RWPE2 (cell line): Measurements from ENCODE around the gene PTPRR.

Source experiments
- ATAC-seq: fragments of 200-7000 bp; cut with Tn5 transposase; 3 replicates; pipeline ENCODE4 v1.9.1; 2021; ENCODE audit warnings: low read depth
- DNase-seq: peaks from one replicate; pipeline ENCODE4 v3.0.0-alpha.2; 2020; ENCODE audit warnings: low spot score
- H3K27ac ChIP-seq: fragments of 450-650 bp; 2 replicates; pipeline ENCODE4 v1.5.1; 2017; ENCODE audit warnings: mild to moderate bottlenecking; ENCODE audit not compliant: poor library complexity, severe bottlenecking
- H3K27me3 ChIP-seq: fragments of 250-450 bp; sonication (Bioruptor Pico); 2 replicates; pipeline ENCODE4 v1.5.1; 2021; ENCODE audit warnings: mild to moderate bottlenecking, moderate library complexity; ENCODE audit not compliant: insufficient read depth, poor library complexity, severe bottlenecking
- H3K36me3 ChIP-seq: fragments of 250-450 bp; sonication (Bioruptor Pico); 2 replicates; pipeline ENCODE4 v1.5.1; 2020; ENCODE audit warnings: low read depth, mild to moderate bottlenecking, moderate library complexity
- H3K4me1 ChIP-seq: fragments of 250-450 bp; sonication (Bioruptor Pico); 2 replicates; pipeline ENCODE4 v1.5.1; 2021; ENCODE audit warnings: mild to moderate bottlenecking, moderate library complexity; ENCODE audit not compliant: insufficient read depth, poor library complexity, severe bottlenecking
- H3K4me3 ChIP-seq: fragments of 250-450 bp; sonication (Bioruptor Pico); 2 replicates; pipeline ENCODE4 v1.5.1; 2021; ENCODE audit warnings: mild to moderate bottlenecking, moderate library complexity; ENCODE audit not compliant: severe bottlenecking
- H3K9me3 ChIP-seq: fragments of 250-450 bp; sonication (Bioruptor Pico); 2 replicates; pipeline ENCODE4 v1.5.1; 2021; ENCODE audit warnings: mild to moderate bottlenecking, moderate library complexity; ENCODE audit not compliant: severe bottlenecking
- CTCF ChIP-seq: fragments of 450-650 bp; IDR thresholded peaks from one replicate; pipeline ENCODE4 v1.5.1; 2017; ENCODE audit warnings: mild to moderate bottlenecking, moderate library complexity; ENCODE audit not compliant: poor library complexity, severe bottlenecking

Gene PTPRR

DNA sequence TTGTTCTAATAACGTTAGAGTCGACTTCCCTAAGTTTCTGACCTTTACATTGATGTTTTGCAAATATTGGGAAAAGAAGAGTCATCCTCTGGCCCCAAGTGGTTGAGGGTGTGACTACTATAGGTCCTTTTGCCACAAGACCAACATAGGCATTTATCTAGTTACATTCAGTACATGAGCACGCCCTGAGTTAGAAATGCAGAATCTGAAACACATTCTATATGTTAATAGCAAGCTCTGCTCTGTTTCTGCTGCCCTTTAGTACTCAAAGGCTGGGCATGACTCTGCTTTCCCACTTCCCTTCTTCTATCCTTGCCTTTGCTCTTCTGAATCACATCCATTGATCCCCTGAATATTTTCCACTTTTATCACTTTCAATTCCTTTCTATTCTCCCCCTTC is 168.2 kb downstream of the PTPRR start:
- peaks cover 21% of the 10 kb centered on the region for H3K4me1 ChIP-seq
- ATAC-seq = no peak

GRCh38 chr12:70749931-70750330 is 170.6 kb downstream of the PTPRR start:
- no peak for ATAC-seq
- no peaks in the 10 kb centered on the region for H3K9me3 ChIP-seq
- H3K4me1 ChIP-seq = peaks cover 2% of the 10 kb centered on the region
- no peak for TF ChIP-seq CTCF
- no peak for DNase-seq
- no peaks in the 10 kb centered on the region for H3K27me3 ChIP-seq
- H3K4me3 ChIP-seq = no peak overlapping the region
- no peak overlapping the region for H3K27ac ChIP-seq
- no peaks in the 10 kb centered on the region for H3K36me3 ChIP-seq

More for the DNA sequence above, 168.2 kb downstream of the PTPRR start:
- DNase-seq = no peak
- Histone ChIP-seq H3K36me3 (no peaks in the 10 kb centered on the region), H3K27me3 (no peaks in the 10 kb centered on the region), H3K27ac (no peak overlapping the region), H3K9me3 (no peaks in the 10 kb centered on the region), H3K4me3 (no peak overlapping the region)
- no peak for TF ChIP-seq CTCF

- ATAC-seq = no peak
- Histone ChIP-seq H3K36me3 (no peaks in the 10 kb centered on the region), H3K27me3 (no peaks in the 10 kb centered on the region), H3K4me3 (no peak overlapping the region), H3K27ac (no peak overlapping the region), H3K4me1 (peaks cover 7% of the 10 kb centered on the region), H3K9me3 (no peaks in the 10 kb centered on the region)
- no peak for DNase-seq
- no peak for TF ChIP-seq CTCF
Observed at GRCh38 chr12:70748809-70749208, 171.7 kb downstream of the PTPRR start.

DNA sequence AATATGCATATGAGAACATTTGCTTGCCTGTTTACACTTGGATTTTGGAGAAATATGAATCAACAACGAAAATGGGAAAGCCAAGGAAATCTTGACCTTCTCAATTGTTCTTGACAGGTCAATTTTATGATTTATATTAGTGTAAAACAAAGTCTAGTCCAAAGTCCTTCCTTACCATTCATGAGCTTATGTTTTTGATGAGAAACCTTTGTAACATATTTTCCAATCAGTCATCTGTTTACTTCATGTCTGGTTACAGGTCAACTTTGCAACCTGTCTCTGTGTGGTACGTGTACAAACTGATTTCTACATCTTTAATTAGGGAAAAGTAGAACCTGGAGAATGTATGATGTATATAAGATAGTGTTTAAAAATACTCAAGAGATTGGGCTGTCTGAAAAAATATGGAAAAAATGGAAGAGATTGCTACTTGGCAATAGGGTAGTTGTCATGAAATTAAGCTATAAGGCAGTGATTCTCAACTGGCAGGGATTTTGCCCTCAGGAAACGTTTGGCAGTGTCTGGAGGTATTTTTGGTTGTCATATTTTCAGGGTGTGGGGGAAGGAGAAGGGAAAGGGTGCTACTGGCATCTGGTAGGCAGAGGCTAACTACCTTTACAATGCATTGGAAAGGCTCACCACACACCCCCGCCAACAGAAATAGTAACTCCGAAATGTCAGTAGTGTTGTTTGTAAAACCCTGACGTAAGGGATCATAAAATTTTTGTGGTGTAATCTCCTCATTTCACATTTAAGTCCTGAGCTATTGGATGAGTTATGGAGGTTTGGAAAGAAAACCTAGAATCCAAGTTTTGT is 172.9 kb downstream of the PTPRR start:
- Histone ChIP-seq H3K36me3 (no peaks in the 10 kb centered on the region), H3K27me3 (no peaks in the 10 kb centered on the region), H3K4me3 (no peak overlapping the region), H3K9me3 (no peaks in the 10 kb centered on the region), H3K4me1 (peaks cover 10% of the 10 kb centered on the region), H3K27ac (no peak overlapping the region)
- DNase-seq (no peak), ATAC-seq (no peak)
- TF ChIP-seq CTCF = no peak

DNA sequence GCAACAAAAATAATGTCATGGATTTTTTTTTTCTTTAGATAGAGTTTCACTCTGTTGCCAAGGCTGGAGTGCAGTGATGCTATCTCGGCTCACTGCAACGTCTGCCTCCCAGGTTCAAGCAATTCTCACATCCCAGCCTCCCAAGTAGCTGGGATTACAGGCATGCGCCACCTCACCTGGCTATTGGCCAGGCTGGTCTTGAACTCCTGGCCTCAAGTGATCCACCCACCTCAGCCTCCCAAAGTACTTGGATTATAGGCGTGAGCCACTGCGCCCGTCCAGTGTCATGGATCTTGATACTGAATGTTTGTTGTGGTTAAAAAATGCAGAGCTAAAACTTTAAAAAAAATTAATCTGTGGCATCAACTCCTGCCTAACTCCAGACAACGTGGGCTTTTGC is 175.5 kb downstream of the PTPRR start:
- Histone ChIP-seq H3K36me3 (no peaks in the 10 kb centered on the region), H3K4me3 (no peak overlapping the region), H3K4me1 (peaks cover 10% of the 10 kb centered on the region), H3K27ac (peak overlapping the region; percentile 31), H3K27me3 (no peaks in the 10 kb centered on the region), H3K9me3 (no peaks in the 10 kb centered on the region)
- DNase-seq (no peak), ATAC-seq (no peak)
- no peak for TF ChIP-seq CTCF
